GM19372 (cell line): Measurements from ENCODE around the gene DCUN1D3.
"Not testable (repeated sequence)": the region's sequence is repeated elsewhere in the genome, so short reads cannot be mapped to it uniquely, and the experiment has no call there.

Experiments used
- ATAC-seq: cut with Tn5 transposase; IDR thresholded peaks from one replicate; pipeline ENCODE4 v1.9.1; 2021; ENCODE audit warnings: mild to moderate bottlenecking, low read depth, moderate library complexity; ENCODE audit not compliant: unreplicated experiment

DCUN1D3 gene

GRCh38 chr16:20839504-20839903 is 60.7 kb downstream of the DCUN1D3 start:
- no peak for ATAC-seq

DNA sequence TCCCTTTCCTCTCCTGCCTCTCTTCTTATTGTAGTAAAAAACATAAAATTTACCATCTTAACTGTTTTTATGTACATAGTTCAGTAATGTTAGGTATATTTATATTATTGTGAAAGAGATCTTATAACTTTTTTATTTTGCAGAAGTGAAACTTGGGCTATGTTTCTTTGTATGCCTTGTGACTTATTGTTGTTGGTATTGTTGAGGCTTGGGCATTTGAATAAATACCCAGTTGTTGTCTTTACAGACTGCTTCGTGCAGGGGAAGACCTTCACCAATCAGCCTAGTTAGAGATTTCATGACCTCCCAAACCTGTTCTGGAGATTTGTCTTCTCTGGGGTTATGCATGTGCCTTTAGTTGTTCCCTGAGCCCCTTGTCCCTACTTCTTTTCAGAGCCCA is 61.9 kb downstream of the DCUN1D3 start:
- ATAC-seq: no peak

DNA sequence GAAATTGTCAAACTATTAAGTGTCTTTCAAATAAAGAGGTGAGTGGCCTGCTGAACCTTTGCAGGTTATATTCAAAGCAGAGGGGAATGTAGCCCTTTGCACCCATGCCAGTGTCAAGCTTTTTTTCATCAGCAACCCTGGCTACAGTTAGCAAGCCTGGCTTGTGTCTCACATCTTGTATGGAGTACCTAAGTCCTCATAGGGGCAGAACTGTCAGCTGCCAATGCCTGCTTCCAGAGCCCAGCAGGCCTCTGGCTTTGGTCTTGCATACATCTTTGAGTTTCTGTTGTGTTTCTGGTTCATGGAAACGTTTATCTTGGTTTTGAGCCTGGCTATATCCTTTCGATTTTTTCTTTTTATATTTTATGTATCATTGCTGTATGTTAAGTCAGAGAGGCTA is 67.1 kb downstream of the DCUN1D3 start:
- no peak for ATAC-seq

- no peak for ATAC-seq
Measured at GRCh38 chr16:20830372-20830771, 69.8 kb downstream of the DCUN1D3 start.

DNA sequence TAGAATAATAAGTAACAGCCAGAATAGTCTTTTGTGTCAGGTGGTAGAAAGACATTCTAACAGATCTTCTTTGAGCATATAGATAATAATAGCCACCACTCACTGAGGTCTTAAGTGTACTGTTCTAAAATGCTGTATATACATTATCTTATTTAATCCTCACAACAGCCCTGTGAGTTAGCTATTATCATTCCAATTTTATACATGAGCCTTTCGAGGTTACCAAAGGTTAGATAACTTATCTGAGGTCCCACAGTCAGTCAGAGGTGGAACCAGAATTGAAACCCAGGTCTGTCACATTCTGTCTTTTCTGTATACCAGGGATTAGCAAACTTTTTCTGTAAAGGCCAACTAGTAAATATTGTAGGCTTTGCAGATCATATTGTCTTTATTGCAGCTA is 70.6 kb downstream of the DCUN1D3 start:
- ATAC-seq: no peak

GRCh38 chr16:20826039-20826566 is 74.1 kb downstream of the DCUN1D3 start:
- ATAC-seq: no peak

DNA sequence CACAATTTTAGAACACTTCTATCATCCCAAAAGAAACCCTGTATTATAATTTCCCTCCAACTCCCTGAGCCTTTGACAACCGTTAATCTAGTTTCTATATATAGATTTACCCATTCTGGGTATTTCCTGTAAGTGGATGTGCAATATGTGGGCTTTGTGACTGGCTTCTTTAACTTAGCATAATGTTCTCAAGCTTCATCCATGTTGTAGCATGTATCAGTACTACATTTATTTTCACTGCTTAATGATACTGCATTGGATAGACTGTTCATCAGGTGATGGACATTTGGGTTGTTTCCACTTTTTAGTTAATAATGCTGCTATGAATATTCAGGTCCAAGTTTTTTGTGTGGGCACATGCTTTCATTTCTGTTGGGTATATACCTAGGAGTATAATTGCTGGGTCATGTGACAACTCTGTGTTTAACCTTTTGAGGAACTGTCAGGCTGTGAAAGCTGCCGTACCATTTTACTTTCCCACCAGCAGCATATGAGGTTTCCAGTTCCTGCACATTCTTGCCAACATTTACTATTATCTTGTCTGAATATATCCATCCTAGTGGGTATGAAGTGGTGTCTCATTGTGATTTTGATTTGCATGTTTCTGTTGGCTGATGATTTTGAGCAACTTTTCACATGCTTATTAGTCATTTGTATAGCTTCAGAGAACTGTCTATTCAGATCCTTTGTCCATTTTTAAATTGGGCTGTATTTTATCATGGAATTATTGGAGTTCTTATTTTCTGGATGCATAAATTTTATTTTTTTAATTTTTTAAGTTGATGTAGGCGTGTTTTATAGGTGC is 77.4 kb downstream of the DCUN1D3 start:
- ATAC-seq: no peak

- no peak for ATAC-seq
Measured at GRCh38 chr16:20821682-20822081, 78.5 kb downstream of the DCUN1D3 start.

GRCh38 chr16:20818929-20819585 is 81.1 kb downstream of the DCUN1D3 start:
- ATAC-seq: no peak

GRCh38 chr16:20814784-20815183 is 85.4 kb downstream of the DCUN1D3 start:
- ATAC-seq: no peak

DNA sequence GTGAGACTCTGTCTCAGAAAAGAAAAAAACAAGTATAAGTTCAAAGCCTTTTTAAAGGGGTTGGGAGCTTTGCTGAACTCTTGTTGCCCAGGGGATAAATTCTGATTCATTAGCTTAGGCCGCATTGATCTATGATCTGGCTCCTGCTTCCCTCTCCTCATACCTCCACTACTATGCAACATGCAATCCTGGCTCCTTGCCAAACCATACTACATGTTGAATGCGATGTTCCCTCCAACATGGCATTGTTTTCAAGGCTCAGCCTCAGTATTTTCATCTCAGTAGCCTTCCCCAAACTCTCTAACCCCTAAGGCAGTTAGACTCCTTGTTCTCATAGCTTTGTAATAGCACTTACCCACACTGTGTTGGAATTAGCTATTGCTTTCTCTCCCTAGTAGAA is 87.6 kb downstream of the DCUN1D3 start:
- no peak for ATAC-seq

GRCh38 chr16:20811889-20812439 is 88.2 kb downstream of the DCUN1D3 start:
- ATAC-seq: no peak

DNA sequence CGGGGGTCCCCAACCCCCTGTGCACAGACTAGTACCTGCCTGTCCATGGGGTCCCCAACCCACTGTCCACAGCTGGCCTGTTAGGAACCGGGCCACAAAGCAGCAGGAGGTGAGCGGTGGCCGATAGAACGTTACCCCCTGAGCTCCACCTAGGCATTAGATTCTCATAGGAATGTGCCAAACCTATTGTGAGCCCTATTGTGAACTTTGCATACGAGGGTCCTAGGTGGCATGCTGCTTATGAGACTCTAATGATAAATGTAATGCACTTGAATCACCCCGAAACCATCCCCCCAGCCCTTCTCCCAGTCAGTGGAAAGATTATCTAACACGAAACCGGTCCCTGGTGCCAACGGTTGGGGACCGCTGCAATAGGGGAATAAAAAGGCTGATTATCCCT is 92.3 kb downstream of the DCUN1D3 start:
- no peak for ATAC-seq

- ATAC-seq: peak; percentile 84
Measured at GRCh38 chr16:20806168-20807050, 93.7 kb downstream of the DCUN1D3 start, which contains the start of the genes ERI2 and REXO5. Gene ERI2 (minus strand): TSS chr16:20806472. CDS start chr16:20806430, 42 bp downstream. Gene REXO5 (plus strand): TSS chr16:20806527. CDS start chr16:20806954, 427 bp downstream.

DNA sequence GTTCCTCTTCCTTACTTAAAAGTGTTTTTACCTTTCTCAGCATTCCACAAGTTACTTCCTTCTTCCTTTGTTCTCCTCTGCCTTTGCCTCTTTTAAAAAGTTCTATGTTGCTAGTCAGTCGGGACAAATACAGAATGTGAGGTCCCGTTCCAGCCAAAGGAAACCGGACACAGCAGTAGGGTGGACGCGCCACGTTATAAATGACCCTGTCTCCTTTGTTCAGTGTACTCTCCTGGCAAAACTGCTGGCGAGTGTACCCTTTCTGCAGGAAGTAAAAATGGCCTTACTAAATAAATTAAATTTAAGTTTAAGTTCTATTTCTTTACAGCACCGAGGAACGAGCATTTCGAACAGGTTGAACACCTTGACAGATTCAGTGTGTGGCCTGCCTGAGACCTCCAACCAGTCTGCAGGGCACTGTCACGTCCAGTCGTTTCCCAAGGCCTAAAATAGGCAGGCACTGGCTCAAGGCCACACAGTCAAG is 94.4 kb downstream of the DCUN1D3 start:
- ATAC-seq: not testable (repeated sequence)
